Neural progenitor cell (in vitro differentiated cells): ENCODE measurements around the gene PCDH8.
"Not testable (repeated sequence)": the region's sequence is repeated elsewhere in the genome, so short reads cannot be mapped to it uniquely, and the experiment has no call there.

Experiments
- EZH2 ChIP-seq: fragments of 200-600 bp; sonication (generic); IDR thresholded peaks from 2 replicates; pipeline ENCODE4 v1.6.1; 2017; ENCODE audit warnings: antibody characterized with exemption, mild to moderate bottlenecking, moderate library complexity
- EZH2phosphoT487 ChIP-seq: fragments of 200-600 bp; sonication (generic); IDR thresholded peaks from 2 replicates; pipeline ENCODE4 v1.6.1; 2017; ENCODE audit warnings: antibody characterized with exemption
- TF ChIP-seq, protein P1 (sequence below): fragments of 200-600 bp; sonication (generic); IDR thresholded peaks from 2 replicates; pipeline ENCODE4 v1.5.1; 2017; ENCODE audit warnings: antibody characterized with exemption, mild to moderate bottlenecking

DNA sequence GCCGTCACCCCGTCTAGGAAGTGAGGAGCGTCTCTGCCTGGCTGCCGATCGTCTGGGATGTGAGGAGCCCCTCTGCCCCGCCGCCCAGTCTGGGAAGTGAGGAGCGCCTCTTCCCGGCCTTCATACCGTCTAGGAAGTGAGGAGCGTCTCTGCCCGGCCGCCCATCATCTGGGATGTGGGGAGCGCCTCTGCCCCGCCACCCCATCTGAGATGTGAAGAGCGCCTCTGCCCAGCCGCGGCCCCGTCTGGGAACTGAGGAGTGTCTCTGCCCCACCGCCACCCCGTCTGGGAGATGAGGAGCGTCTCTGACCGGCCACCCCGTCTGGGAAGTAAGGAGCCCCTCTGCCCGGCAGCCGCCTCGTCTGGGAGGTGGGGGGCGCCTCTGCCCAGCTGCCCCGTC lies 30.6 kb downstream of the PCDH8 start:
- TF ChIP-seq, protein P1, sequence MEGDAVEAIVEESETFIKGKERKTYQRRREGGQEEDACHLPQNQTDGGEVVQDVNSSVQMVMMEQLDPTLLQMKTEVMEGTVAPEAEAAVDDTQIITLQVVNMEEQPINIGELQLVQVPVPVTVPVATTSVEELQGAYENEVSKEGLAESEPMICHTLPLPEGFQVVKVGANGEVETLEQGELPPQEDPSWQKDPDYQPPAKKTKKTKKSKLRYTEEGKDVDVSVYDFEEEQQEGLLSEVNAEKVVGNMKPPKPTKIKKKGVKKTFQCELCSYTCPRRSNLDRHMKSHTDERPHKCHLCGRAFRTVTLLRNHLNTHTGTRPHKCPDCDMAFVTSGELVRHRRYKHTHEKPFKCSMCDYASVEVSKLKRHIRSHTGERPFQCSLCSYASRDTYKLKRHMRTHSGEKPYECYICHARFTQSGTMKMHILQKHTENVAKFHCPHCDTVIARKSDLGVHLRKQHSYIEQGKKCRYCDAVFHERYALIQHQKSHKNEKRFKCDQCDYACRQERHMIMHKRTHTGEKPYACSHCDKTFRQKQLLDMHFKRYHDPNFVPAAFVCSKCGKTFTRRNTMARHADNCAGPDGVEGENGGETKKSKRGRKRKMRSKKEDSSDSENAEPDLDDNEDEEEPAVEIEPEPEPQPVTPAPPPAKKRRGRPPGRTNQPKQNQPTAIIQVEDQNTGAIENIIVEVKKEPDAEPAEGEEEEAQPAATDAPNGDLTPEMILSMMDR: not testable (repeated sequence)
- TF ChIP-seq EZH2, EZH2phosphoT487: not testable (repeated sequence)
